ENCODE measurements around the gene AGAP5. TPM values are rescaled to one million over a fixed set of nuclear protein-coding genes. Genes with fewer than 3 reads are reported as not detected.

The AGAP5 gene
- total RNA-seq, 1 experiment from 2014 or later = 13.4 TPM

GRCh38 chr10:73634421-73634820 lies 63.5 kb downstream of the AGAP5 start:
- H3K4me2 ChIP-seq = no peak overlapping the region
- no peaks in the 10 kb centered on the region for H3K36me3 ChIP-seq (ENCODE audit: low read depth)
- intact Hi-C loops (cut with micrococcal nuclease; ENCODE audit: unreplicated experiment) = no loop called here
- peaks cover 4% of the 10 kb centered on the region for H3F3A ChIP-seq (ENCODE audit: insufficient read depth, low read depth)
- TF ChIP-seq EZH2 (IDR thresholded peaks at IDR 0.05; ENCODE audit: low read depth) = no peak
- TF ChIP-seq CTCF (conservative IDR thresholded peaks at IDR 0.05) = no peak
- CTCF ChIA-PET = no interaction called here
- no peaks in the 10 kb centered on the region for H4K20me1 ChIP-seq (ENCODE audit: insufficient read depth)
- H2AFZ ChIP-seq = no peak overlapping the region
- no peaks in the 10 kb centered on the region for H3K27me3 ChIP-seq (ENCODE audit: insufficient read depth, low read depth)
- H3K9me3 ChIP-seq (ENCODE audit: insufficient read depth, low read depth) = no peaks in the 10 kb centered on the region
- DNase-seq = no peak
- POLR2A ChIA-PET (ENCODE audit: unreplicated experiment) = interaction anchor here (0.7 kb wide), 1 partner anchor 15 kb away, joined by 9 read pairs; no protein-coding TSS in a partner anchor
- H3K9me2 ChIP-seq (ENCODE audit: insufficient read depth) = no peaks in the 10 kb centered on the region
- no peaks in the 10 kb centered on the region for H3K4me1 ChIP-seq (replicated peaks; ENCODE audit: insufficient read depth)
- H3K27ac ChIP-seq = no peak overlapping the region
- no peak overlapping the region for H3K4me3 ChIP-seq
- H3K79me2 ChIP-seq (ENCODE audit: low read depth) = no peaks in the 10 kb centered on the region
- no TSS peak for BruUV-seq (replicated peaks)

GRCh38 chr10:73629165-73629564 lies 68.7 kb downstream of the AGAP5 start:
- BruUV-seq (replicated peaks) = no TSS peak
- Histone ChIP-seq H3K9me2 (ENCODE audit: insufficient read depth) (no peaks in the 10 kb centered on the region), H2AFZ (no peak overlapping the region), H3K4me3 (no peak overlapping the region), H3F3A (ENCODE audit: insufficient read depth, low read depth) (peaks cover 22% of the 10 kb centered on the region), H3K9me3 (ENCODE audit: insufficient read depth, low read depth) (no peaks in the 10 kb centered on the region), H3K79me2 (ENCODE audit: low read depth) (peaks cover 29% of the 10 kb centered on the region), H3K27me3 (ENCODE audit: insufficient read depth, low read depth) (no peaks in the 10 kb centered on the region), H4K20me1 (ENCODE audit: insufficient read depth) (no peaks in the 10 kb centered on the region), H3K36me3 (ENCODE audit: low read depth) (no peaks in the 10 kb centered on the region), H3K4me2 (no peak overlapping the region), H3K4me1 (replicated peaks; ENCODE audit: insufficient read depth) (peaks cover 11% of the 10 kb centered on the region; the same call in 1 of the 2 replicates), H3K27ac (no peak overlapping the region)
- DNase-seq = no peak
- TF ChIP-seq EZH2 (IDR thresholded peaks at IDR 0.05; ENCODE audit: low read depth) (no peak), CTCF (conservative IDR thresholded peaks at IDR 0.05) (no peak)
- intact Hi-C loops (cut with micrococcal nuclease; ENCODE audit: unreplicated experiment) = no loop called here
- ChIA-PET POLR2A (ENCODE audit: unreplicated experiment) (no interaction called here), CTCF (interaction anchor here (0.6 kb wide), 1 partner anchor 22 kb away, joined by 10 read pairs; no protein-coding TSS in a partner anchor)

- Histone ChIP-seq H3K4me3 (no peak overlapping the region), H3K4me1 (replicated peaks; ENCODE audit: insufficient read depth) (peaks cover 11% of the 10 kb centered on the region; the same call in 1 of the 2 replicates), H3K4me2 (no peak overlapping the region), H3K36me3 (ENCODE audit: low read depth) (no peaks in the 10 kb centered on the region), H3K27ac (no peak overlapping the region), H3F3A (ENCODE audit: insufficient read depth, low read depth) (peaks cover 22% of the 10 kb centered on the region), H3K27me3 (ENCODE audit: insufficient read depth, low read depth) (no peaks in the 10 kb centered on the region), H4K20me1 (ENCODE audit: insufficient read depth) (no peaks in the 10 kb centered on the region), H3K9me2 (ENCODE audit: insufficient read depth) (no peaks in the 10 kb centered on the region), H3K9me3 (ENCODE audit: insufficient read depth, low read depth) (no peaks in the 10 kb centered on the region), H3K79me2 (ENCODE audit: low read depth) (peaks cover 35% of the 10 kb centered on the region), H2AFZ (no peak overlapping the region)
- DNase-seq = peak in 1 of 2 experiments; percentile 40
- POLR2A ChIA-PET (ENCODE audit: unreplicated experiment) = interaction anchor here (0.7 kb wide), 2 partner anchors 27 to 99 kb away, joined by 3 read pairs; no protein-coding TSS in a partner anchor
- CTCF ChIA-PET = no interaction called here
- TF ChIP-seq CTCF (conservative IDR thresholded peaks at IDR 0.05) (no peak), EZH2 (IDR thresholded peaks at IDR 0.05; ENCODE audit: low read depth) (no peak)
- intact Hi-C loops (cut with micrococcal nuclease; ENCODE audit: unreplicated experiment) = no loop called here
- no TSS peak for BruUV-seq (replicated peaks)
Measured at GRCh38 chr10:73628405-73628804, 69.5 kb downstream of the AGAP5 start.

Measured in PC-9 (cell line).